ENCODE results near the gene KIAA0825. TPM values are rescaled to one million over a fixed set of nuclear protein-coding genes. Genes with fewer than 3 reads are reported as not detected.

KIAA0825 gene
- total RNA-seq, 4 donors from 2014 or later = 4.1 to 8.2 (median 5.6) TPM

DNA sequence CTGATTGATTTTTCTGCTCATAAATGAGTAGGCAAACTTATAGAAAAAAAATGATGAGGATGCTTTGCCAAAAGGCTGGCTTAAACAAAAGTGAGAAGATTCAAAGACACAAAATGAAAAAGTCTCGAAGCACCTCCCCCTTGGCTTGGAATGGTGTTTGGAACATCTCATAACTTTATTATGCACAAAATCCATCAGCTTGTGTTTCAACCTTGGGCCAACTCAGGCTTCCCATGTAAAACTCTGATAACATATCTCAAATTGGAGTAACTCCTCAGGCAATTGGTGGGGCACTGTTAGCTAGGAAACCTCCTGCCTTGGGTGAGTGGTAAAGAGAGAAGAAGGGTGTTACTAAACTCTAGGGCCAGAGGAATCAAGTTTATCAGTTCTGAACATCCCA, 176.3 kb downstream of the KIAA0825 start:
- Histone ChIP-seq H3K36me3 (no peaks in the 10 kb centered on the region), H3K4me1 (no peaks in the 10 kb centered on the region), H3K4me3 (no peak overlapping the region), H3K27me3 (no peaks in the 10 kb centered on the region), H3K27ac (no peak overlapping the region), H3K9me3 (no peaks in the 10 kb centered on the region)
- no peak for DNase-seq
- no peak for TF ChIP-seq POLR2A (IDR thresholded peaks at IDR 0.05)
- TF ChIP-seq, protein P1, sequence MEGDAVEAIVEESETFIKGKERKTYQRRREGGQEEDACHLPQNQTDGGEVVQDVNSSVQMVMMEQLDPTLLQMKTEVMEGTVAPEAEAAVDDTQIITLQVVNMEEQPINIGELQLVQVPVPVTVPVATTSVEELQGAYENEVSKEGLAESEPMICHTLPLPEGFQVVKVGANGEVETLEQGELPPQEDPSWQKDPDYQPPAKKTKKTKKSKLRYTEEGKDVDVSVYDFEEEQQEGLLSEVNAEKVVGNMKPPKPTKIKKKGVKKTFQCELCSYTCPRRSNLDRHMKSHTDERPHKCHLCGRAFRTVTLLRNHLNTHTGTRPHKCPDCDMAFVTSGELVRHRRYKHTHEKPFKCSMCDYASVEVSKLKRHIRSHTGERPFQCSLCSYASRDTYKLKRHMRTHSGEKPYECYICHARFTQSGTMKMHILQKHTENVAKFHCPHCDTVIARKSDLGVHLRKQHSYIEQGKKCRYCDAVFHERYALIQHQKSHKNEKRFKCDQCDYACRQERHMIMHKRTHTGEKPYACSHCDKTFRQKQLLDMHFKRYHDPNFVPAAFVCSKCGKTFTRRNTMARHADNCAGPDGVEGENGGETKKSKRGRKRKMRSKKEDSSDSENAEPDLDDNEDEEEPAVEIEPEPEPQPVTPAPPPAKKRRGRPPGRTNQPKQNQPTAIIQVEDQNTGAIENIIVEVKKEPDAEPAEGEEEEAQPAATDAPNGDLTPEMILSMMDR (IDR thresholded peaks at IDR 0.05) = no peak

DNA sequence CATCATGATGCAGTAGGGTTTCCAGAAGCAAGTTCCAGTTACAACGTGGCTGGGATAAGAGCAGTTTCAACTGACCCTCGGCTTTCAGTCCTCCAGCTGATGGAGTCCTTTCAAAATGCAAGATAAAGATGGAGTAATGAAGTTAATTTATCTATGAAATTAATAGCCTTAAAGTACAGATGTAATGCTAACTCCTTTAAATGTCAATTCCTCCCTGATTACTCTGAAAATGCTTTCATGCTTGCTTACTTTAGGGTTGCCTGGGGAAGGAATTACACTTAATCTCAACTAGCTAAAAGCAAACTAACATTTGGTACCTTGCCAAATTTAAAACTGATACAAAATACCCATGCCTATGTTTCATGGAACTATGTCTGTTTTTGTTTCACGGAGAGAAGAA, 178.4 kb downstream of the KIAA0825 start:
- H3K9me3 ChIP-seq = no peaks in the 10 kb centered on the region
- TF ChIP-seq, protein P1 (IDR thresholded peaks at IDR 0.05) = no peak
- TF ChIP-seq POLR2A (IDR thresholded peaks at IDR 0.05) = no peak
- no peaks in the 10 kb centered on the region for H3K4me1 ChIP-seq
- H3K27ac ChIP-seq = no peak overlapping the region
- DNase-seq = no peak
- H3K36me3 ChIP-seq = no peaks in the 10 kb centered on the region
- no peaks in the 10 kb centered on the region for H3K27me3 ChIP-seq
- H3K4me3 ChIP-seq = no peak overlapping the region

- no peaks in the 10 kb centered on the region for H3K36me3 ChIP-seq
- no peaks in the 10 kb centered on the region for H3K27me3 ChIP-seq
- peaks cover 0 to 4% (median 0%) of the 10 kb centered on the region in 4 donors for H3K4me1 ChIP-seq
- no peak overlapping the region for H3K4me3 ChIP-seq
- TF ChIP-seq, protein P1 (IDR thresholded peaks at IDR 0.05) = no peak
- TF ChIP-seq POLR2A (IDR thresholded peaks at IDR 0.05) = no peak
- H3K9me3 ChIP-seq = no peaks in the 10 kb centered on the region
- DNase-seq = no peak
- peak overlapping the region in 1 of 4 donors; percentile 3 for H3K27ac ChIP-seq
Measured at GRCh38 chr5:94433397-94434163, 184.8 kb downstream of the KIAA0825 start.

- no peak overlapping the region for H3K4me3 ChIP-seq
- DNase-seq = no peak
- H3K36me3 ChIP-seq = no peaks in the 10 kb centered on the region
- peaks cover 0 to 4% (median 0%) of the 10 kb centered on the region in 4 donors for H3K4me1 ChIP-seq
- no peak overlapping the region for H3K27ac ChIP-seq
- H3K27me3 ChIP-seq = no peaks in the 10 kb centered on the region
- H3K9me3 ChIP-seq = no peaks in the 10 kb centered on the region
- TF ChIP-seq, protein P1 (IDR thresholded peaks at IDR 0.05) = no peak
- no peak for TF ChIP-seq POLR2A (IDR thresholded peaks at IDR 0.05)
Measured at GRCh38 chr5:94432499-94432898, 185.9 kb downstream of the KIAA0825 start.

DNA sequence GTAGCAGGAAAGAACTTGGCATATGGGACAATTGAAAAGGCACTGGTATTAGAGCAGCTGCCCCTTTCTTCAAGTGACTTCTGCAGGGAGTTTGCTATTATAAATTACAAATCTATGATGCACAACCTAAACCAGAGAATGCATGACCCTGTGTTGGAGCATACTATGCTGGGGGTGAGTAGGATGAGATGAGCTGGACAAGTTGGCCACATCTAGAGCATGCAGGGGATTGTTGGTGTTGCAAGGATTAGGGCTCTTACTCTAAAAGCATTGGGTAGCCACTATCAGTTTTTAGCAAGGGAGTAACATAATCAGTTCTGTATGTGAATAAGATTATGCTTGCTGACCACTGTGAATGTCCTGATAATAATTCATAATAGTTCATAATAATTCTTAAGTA, 186.7 kb downstream of the KIAA0825 start:
- Histone ChIP-seq H3K4me1 (peaks cover 0 to 4% (median 0%) of the 10 kb centered on the region in 4 donors), H3K27ac (no peak overlapping the region), H3K36me3 (no peaks in the 10 kb centered on the region), H3K9me3 (no peaks in the 10 kb centered on the region), H3K4me3 (no peak overlapping the region), H3K27me3 (no peaks in the 10 kb centered on the region)
- no peak for TF ChIP-seq POLR2A (IDR thresholded peaks at IDR 0.05)
- TF ChIP-seq, protein P1 (IDR thresholded peaks at IDR 0.05) = no peak
- no peak for DNase-seq

All from Peyer's patch (tissue), 4 donors.